ENCODE data around the gene RANBP3.
"Not testable (repeated sequence)": the region's sequence is repeated elsewhere in the genome, so short reads cannot be mapped to it uniquely, and the experiment has no call there.

Gene RANBP3

GRCh38 chr19:5977785-5978605, at the start of gene RANBP3:
Gene RANBP3 (minus strand): TSS chr19:5978140. CDS start chr19:5978082, 58 bp downstream.
- DNase-seq, result peak; percentile 94 to 100 (median 99)

- DNase-seq, result no peak
Observed at GRCh38 chr19:6026390-6027227, 48.7 kb upstream of the RANBP3 start.

GRCh38 chr19:6024756-6025155, 46.8 kb upstream of the RANBP3 start:
- DNase-seq, result not testable (repeated sequence)

GRCh38 chr19:6023936-6024335, 46.0 kb upstream of the RANBP3 start:
- DNase-seq, result no peak

- no peak for DNase-seq
Observed at GRCh38 chr19:6023085-6023682, 45.2 kb upstream of the RANBP3 start.

GRCh38 chr19:6022570-6023064, 44.7 kb upstream of the RANBP3 start:
- DNase-seq, result no peak

GRCh38 chr19:6021878-6022569, 44.1 kb upstream of the RANBP3 start:
- peak; percentile 1 to 77 (median 45) for DNase-seq

GRCh38 chr19:6020972-6021805, 43.2 kb upstream of the RANBP3 start:
- peak in 2 of 3 experiments; percentile 54 to 75 for DNase-seq

- peak in 2 of 3 experiments; percentile 58 to 79 for DNase-seq
Observed at GRCh38 chr19:6020166-6020882, 42.4 kb upstream of the RANBP3 start.

- no peak for DNase-seq
Observed at GRCh38 chr19:6018786-6019185, 40.8 kb upstream of the RANBP3 start.

- no peak for DNase-seq
Observed at GRCh38 chr19:6017576-6017975, 39.6 kb upstream of the RANBP3 start.

GRCh38 chr19:6015841-6016545, 38.1 kb upstream of the RANBP3 start:
- DNase-seq, result no peak

- DNase-seq, result no peak
Observed at GRCh38 chr19:6014551-6015135, 36.7 kb upstream of the RANBP3 start.

- DNase-seq, result no peak
Observed at GRCh38 chr19:6012426-6013170, 34.7 kb upstream of the RANBP3 start.

- no peak for DNase-seq
Observed at GRCh38 chr19:6011794-6012193, 33.9 kb upstream of the RANBP3 start.

GRCh38 chr19:6011206-6011605, 33.3 kb upstream of the RANBP3 start:
- no peak for DNase-seq

- no peak for DNase-seq
Observed at GRCh38 chr19:6010107-6010506, 32.2 kb upstream of the RANBP3 start.

GRCh38 chr19:6007866-6008265, 29.9 kb upstream of the RANBP3 start:
- no peak for DNase-seq

- DNase-seq, result no peak
Observed at GRCh38 chr19:6006896-6007295, 29.0 kb upstream of the RANBP3 start.
